ENCODE data around the gene RAI1. TPM values are rescaled to one million over a fixed set of nuclear protein-coding genes. Genes with fewer than 3 reads are reported as not detected.

The RAI1 gene
- total RNA-seq, 1 donor from 2014 or later: 40.1 TPM

DNA sequence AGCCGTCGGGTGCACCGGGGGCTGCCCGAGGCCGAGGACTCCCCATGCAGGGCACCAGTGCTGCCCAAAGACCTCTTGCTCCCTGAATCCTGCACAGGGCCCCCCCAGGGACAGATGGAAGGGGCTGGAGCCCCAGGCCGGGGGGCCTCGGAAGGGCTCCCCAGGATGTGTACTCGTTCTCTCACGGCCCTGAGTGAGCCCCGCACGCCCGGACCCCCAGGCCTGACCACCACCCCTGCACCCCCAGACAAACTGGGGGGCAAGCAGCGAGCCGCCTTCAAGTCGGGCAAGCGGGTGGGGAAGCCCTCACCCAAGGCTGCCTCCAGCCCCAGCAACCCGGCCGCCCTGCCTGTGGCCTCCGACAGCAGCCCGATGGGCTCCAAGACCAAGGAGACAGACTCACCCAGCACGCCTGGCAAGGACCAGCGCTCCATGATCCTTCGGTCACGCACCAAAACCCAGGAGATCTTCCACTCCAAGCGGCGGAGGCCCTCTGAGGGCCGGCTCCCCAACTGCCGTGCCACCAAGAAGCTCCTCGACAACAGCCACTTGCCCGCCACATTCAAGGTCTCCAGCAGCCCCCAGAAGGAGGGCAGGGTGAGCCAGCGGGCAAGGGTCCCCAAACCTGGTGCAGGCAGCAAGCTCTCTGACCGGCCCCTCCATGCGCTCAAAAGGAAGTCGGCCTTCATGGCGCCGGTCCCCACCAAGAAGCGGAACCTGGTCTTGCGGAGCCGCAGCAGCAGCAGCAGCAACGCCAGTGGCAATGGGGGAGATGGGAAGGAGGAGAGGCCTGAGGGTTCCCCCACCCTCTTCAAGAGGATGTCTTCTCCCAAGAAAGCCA, 114.9 kb downstream of the RAI1 start:
- Mint-ChIP-seq H3K27me3 (ENCODE audit: unreplicated experiment) (no peaks in the 10 kb centered on the region), H3K4me1 (ENCODE audit: unreplicated experiment) (peaks cover 21% of the 10 kb centered on the region), H3K36me3 (ENCODE audit: unreplicated experiment) (peaks cover 14% of the 10 kb centered on the region), H3K4me3 (ENCODE audit: unreplicated experiment) (no peak overlapping the region), H3K9me3 (ENCODE audit: unreplicated experiment) (no peaks in the 10 kb centered on the region), H3K27ac (ENCODE audit: unreplicated experiment) (no peak overlapping the region)
- TF ChIP-seq, protein P1, sequence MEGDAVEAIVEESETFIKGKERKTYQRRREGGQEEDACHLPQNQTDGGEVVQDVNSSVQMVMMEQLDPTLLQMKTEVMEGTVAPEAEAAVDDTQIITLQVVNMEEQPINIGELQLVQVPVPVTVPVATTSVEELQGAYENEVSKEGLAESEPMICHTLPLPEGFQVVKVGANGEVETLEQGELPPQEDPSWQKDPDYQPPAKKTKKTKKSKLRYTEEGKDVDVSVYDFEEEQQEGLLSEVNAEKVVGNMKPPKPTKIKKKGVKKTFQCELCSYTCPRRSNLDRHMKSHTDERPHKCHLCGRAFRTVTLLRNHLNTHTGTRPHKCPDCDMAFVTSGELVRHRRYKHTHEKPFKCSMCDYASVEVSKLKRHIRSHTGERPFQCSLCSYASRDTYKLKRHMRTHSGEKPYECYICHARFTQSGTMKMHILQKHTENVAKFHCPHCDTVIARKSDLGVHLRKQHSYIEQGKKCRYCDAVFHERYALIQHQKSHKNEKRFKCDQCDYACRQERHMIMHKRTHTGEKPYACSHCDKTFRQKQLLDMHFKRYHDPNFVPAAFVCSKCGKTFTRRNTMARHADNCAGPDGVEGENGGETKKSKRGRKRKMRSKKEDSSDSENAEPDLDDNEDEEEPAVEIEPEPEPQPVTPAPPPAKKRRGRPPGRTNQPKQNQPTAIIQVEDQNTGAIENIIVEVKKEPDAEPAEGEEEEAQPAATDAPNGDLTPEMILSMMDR (IDR thresholded peaks at IDR 0.05): no peak
- DNase-seq (ENCODE audit: extremely low spot score, unreplicated experiment): no peak

DNA sequence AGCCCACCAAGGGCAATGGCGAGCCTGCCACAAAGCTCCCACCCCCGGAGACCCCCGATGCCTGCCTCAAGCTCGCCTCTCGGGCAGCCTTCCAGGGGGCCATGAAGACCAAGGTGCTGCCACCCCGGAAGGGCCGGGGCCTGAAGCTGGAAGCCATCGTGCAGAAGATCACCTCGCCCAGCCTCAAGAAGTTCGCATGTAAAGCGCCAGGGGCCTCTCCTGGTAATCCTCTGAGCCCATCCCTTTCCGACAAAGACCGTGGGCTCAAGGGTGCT, 115.5 kb downstream of the RAI1 start:
- TF ChIP-seq, protein P1 (IDR thresholded peaks at IDR 0.05): no peak
- Mint-ChIP-seq H3K4me1 (ENCODE audit: unreplicated experiment) (peaks cover 17% of the 10 kb centered on the region), H3K27ac (ENCODE audit: unreplicated experiment) (no peak overlapping the region), H3K4me3 (ENCODE audit: unreplicated experiment) (no peak overlapping the region), H3K27me3 (ENCODE audit: unreplicated experiment) (no peaks in the 10 kb centered on the region), H3K36me3 (ENCODE audit: unreplicated experiment) (peaks cover 14% of the 10 kb centered on the region), H3K9me3 (ENCODE audit: unreplicated experiment) (no peaks in the 10 kb centered on the region)
- no peak for DNase-seq (ENCODE audit: extremely low spot score, unreplicated experiment)

DNA sequence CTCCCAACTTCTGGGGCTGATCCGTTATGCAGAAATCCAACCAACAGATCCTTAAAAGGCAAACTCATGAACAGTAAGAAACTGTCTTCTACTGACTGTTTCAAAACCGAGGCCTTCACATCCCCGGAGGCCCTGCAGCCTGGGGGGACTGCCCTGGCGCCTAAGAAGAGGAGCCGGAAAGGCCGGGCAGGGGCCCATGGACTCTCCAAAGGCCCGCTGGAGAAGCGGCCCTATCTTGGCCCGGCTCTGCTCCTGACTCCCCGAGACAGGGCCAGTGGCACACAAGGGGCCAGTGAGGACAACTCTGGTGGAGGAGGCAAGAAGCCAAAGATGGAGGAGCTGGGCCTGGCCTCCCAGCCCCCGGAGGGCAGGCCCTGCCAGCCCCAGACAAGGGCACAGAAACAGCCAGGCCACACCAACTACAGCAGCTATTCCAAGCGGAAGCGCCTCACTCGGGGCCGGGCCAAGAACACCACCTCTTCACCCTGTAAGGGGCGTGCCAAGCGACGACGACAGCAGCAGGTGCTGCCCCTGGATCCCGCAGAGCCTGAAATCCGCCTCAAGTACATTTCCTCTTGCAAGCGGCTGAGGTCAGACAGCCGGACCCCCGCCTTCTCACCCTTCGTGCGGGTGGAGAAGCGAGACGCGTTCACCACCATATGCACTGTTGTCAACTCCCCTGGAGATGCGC, 116.0 kb downstream of the RAI1 start:
- DNase-seq (ENCODE audit: extremely low spot score, unreplicated experiment): no peak
- no peaks in the 10 kb centered on the region for H3K27me3 Mint-ChIP-seq (ENCODE audit: unreplicated experiment)
- H3K9me3 Mint-ChIP-seq (ENCODE audit: unreplicated experiment): no peaks in the 10 kb centered on the region
- no peak overlapping the region for H3K4me3 Mint-ChIP-seq (ENCODE audit: unreplicated experiment)
- H3K4me1 Mint-ChIP-seq (ENCODE audit: unreplicated experiment): peaks cover 12% of the 10 kb centered on the region
- H3K36me3 Mint-ChIP-seq (ENCODE audit: unreplicated experiment): peaks cover 17% of the 10 kb centered on the region
- TF ChIP-seq, protein P1 (IDR thresholded peaks at IDR 0.05): no peak
- H3K27ac Mint-ChIP-seq (ENCODE audit: unreplicated experiment): no peak overlapping the region

DNA sequence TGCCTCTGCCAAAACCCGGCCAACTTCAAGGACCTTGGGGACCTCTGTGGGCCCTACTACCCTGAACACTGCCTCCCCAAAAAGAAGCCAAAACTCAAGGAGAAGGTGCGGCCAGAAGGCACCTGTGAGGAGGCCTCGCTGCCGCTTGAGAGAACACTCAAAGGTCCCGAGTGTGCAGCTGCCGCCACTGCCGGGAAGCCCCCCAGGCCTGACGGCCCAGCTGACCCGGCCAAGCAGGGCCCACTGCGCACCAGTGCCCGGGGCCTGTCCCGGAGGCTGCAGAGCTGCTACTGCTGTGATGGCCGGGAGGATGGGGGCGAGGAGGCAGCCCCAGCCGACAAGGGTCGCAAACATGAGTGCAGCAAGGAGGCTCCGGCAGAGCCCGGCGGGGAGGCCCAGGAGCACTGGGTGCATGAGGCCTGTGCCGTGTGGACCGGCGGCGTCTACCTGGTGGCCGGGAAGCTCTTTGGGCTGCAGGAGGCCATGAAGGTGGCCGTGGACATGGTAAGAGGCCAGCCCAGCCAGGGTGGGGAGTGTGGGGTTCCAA, 116.8 kb downstream of the RAI1 start:
- no peak overlapping the region for H3K4me3 Mint-ChIP-seq (ENCODE audit: unreplicated experiment)
- TF ChIP-seq, protein P1 (IDR thresholded peaks at IDR 0.05): no peak
- H3K4me1 Mint-ChIP-seq (ENCODE audit: unreplicated experiment): peaks cover 6% of the 10 kb centered on the region
- no peak for DNase-seq (ENCODE audit: extremely low spot score, unreplicated experiment)
- no peak overlapping the region for H3K27ac Mint-ChIP-seq (ENCODE audit: unreplicated experiment)
- H3K36me3 Mint-ChIP-seq (ENCODE audit: unreplicated experiment): peaks cover 17% of the 10 kb centered on the region
- H3K9me3 Mint-ChIP-seq (ENCODE audit: unreplicated experiment): no peaks in the 10 kb centered on the region
- no peaks in the 10 kb centered on the region for H3K27me3 Mint-ChIP-seq (ENCODE audit: unreplicated experiment)
